22Rv1 (cell line): ENCODE data around the gene SMYD3.

Experiments
- H3K27ac ChIP-seq: fragments of 450-650 bp; 2 replicates; pipeline ENCODE4 v1.5.1; 2017
- ZFX ChIP-seq: fragments of 450-650 bp; IDR thresholded peaks from 2 replicates; pipeline ENCODE4 v1.6.1; 2017; ENCODE audit warnings: antibody characterized with exemption, borderline replicate concordance
- TF ChIP-seq, protein P1 (sequence below): fragments of 450-650 bp; IDR thresholded peaks from 2 replicates; pipeline ENCODE4 v1.5.1; 2017; ENCODE audit warnings: mild to moderate bottlenecking

Gene SMYD3

DNA sequence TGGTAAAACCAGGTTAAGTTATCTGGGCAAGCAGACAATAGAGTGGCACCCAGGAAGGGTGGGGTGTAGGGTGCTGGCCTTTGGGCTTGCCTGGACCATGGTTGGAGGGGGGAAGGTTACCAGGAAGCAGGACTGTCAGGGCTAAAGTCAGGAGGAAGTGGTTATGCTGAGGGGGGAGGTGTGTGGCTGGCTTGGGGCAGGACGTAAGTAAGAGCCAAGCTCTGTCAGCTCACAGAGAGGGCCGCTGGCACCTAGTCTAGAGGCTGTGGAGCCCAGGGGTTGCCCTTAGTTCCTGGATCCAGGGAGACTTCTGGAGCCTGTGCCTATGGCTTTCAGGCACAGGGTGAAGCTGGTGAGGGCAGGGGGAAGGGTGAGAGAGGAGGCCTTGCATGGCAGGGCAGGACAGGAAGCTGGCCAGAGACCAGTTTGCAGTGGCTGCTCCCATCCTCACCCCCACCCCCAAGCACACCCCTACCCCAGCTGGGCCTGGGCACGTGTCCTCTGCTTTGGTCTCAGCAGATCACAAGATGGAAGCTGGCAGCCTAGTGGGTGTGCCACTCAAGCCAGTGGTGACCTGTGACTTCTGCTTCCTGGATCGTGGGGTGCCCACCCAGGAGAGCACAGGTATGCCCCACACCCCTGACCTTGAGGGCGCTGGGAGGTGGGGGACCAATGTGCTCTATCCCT is 20.5 kb upstream of the SMYD3 start:
- no peak overlapping the region for H3K27ac ChIP-seq
- TF ChIP-seq, protein P1, sequence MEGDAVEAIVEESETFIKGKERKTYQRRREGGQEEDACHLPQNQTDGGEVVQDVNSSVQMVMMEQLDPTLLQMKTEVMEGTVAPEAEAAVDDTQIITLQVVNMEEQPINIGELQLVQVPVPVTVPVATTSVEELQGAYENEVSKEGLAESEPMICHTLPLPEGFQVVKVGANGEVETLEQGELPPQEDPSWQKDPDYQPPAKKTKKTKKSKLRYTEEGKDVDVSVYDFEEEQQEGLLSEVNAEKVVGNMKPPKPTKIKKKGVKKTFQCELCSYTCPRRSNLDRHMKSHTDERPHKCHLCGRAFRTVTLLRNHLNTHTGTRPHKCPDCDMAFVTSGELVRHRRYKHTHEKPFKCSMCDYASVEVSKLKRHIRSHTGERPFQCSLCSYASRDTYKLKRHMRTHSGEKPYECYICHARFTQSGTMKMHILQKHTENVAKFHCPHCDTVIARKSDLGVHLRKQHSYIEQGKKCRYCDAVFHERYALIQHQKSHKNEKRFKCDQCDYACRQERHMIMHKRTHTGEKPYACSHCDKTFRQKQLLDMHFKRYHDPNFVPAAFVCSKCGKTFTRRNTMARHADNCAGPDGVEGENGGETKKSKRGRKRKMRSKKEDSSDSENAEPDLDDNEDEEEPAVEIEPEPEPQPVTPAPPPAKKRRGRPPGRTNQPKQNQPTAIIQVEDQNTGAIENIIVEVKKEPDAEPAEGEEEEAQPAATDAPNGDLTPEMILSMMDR, result no peak
- TF ChIP-seq ZFX, result no peak

DNA sequence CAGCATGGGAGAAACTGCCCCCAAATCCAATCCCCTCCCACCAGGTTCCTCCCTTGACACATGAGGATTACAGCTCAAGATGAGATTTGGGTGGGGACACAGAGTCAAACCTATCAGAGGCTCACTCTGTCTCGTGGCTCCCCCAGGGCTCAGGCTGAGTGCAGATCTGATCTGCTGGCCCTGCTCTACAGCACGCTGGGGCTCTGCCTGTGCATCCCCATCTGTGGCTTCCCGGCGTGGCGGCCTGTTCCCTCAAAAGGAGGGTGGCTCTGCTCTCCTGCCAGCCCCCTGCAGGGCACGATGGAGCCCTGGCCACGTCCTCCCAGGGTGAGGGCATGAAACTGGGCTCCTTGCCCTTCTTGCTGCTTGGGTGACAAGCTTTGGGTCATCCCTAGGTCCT is 19.8 kb upstream of the SMYD3 start:
- H3K27ac ChIP-seq, result no peak overlapping the region

DNA sequence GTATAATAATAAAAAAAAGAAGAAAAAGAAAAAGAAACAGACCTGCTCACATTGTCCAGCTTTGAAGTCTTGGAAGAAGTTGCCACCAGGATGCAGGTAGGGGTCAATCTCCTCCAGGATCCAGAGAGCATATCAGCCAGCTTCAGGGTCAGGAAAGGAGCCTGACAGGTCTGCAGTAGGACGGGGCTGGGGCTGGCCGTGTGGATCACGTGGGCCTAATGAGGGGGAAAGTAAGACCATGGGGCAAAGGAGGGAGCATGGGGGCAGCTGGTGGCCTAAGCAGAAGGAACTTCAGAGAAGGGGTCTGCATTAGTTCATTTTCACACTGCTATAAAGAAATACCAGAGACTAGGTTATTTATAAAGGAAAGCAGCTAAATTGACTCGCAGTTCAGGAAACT is 19.3 kb upstream of the SMYD3 start:
- no peak overlapping the region for H3K27ac ChIP-seq
- TF ChIP-seq ZFX, result no peak
- TF ChIP-seq, protein P1, result no peak

More for the DNA sequence above, 19.8 kb upstream of the SMYD3 start:
- TF ChIP-seq, protein P1, result no peak
- no peak for TF ChIP-seq ZFX

DNA sequence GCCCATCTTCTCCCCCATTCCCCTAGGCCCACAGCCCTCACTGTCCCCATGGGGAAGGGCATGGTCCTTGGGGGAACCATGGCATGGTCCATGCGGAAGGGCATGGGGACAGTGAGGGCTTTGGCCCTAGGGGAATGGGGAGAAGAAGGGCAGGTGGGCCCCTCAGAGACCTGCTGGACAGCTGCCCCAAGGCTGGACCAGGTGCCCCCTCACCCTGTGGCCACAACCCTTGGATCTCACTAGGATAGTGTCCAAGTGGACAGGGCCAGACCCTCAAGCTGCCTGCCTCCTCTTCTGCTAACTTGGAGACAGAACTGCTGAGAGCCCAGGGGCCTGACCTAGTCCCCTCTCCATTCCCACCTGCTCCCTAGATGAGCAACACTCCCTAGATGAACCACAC is 12.4 kb upstream of the SMYD3 start:
- TF ChIP-seq ZFX, result no peak
- TF ChIP-seq, protein P1, result no peak
- H3K27ac ChIP-seq, result no peak overlapping the region

DNA sequence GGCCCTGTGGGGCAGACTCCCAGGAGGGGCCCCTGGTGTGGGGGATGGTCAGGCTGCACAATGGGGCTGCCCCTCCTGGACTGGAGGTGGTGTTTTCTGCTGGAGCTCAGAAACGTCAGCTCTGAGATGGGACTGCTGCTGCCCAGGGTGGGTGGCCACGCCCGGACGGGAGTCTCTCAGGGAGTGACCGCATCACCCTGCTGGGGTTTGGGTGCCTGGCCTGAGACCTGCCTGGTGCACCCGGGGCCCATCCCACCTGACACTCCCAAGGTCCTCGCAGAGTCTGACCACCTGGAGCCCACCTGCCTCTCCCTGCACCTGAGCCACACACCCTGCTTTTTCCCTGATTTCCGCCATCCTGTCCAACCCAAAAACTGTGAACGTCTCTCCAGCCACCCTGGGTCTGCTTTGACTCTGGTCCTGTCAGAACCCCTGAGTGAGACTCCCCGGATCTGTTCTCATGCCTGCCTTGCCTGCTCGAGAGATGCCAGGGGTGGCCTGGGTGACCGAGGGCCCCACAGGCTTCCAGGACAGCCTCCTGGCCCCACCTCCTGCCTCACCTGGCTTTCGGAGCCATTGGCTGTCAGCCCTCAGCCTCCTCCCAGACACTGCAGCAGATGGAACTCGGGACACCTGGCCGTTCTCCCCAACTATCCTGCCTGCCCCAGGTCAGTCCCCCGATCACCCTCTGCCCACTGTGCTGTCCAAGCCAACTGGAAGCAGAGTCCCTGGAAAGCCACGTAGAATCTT is 11.6 kb upstream of the SMYD3 start:
- no peak overlapping the region for H3K27ac ChIP-seq

DNA sequence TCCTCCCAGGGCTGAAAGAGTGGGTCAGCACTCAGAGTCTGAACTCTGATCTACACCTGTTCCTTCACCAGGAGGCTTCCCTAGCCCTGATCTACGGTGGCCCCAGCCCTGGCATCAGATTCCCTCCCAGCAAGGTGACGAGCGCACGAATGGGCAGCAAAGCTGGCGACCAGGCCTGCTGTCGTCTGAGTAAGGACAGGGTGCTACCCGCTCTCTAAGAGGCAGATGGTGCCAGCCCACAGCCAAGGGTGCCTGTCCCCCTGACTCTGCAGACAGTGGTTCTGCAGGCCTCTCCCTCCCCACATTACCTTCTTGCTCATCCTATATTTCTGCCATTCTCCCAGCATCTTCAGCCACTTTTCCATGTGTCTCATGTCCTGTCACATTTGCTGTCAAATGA is 10.3 kb upstream of the SMYD3 start:
- no peak overlapping the region for H3K27ac ChIP-seq
- no peak for TF ChIP-seq ZFX
- TF ChIP-seq, protein P1, result no peak

More for the DNA sequence above, 11.6 kb upstream of the SMYD3 start:
- no peak for TF ChIP-seq ZFX
- TF ChIP-seq, protein P1, result no peak

DNA sequence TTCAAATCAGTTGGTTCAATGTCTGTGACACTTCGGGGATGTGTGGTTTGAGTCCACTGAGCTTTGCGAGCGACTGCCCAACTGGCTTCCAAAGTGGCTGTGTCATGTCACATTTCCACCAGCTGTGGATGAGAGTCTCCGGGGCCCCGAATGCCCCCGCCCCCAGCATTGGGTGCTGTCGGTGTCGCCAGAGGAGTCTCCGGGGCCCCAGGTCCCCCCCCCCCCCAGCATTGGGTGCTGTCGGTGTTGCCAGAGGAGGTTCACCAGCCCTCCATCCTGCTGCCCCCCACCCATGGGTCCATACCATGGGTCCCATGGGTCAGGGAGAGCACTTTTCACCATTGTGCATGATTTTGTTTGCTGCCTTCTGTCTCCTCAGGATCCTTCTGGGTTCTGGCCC is 9.0 kb upstream of the SMYD3 start:
- no peak for TF ChIP-seq ZFX
- TF ChIP-seq, protein P1, result no peak
- no peak overlapping the region for H3K27ac ChIP-seq
